ENCODE data around the gene TGFB1. TPM values are rescaled to one million over a fixed set of nuclear protein-coding genes. Genes with fewer than 3 reads are reported as not detected.
"Not testable (repeated sequence)": the region's sequence is repeated elsewhere in the genome, so short reads cannot be mapped to it uniquely, and the experiment has no call there.

Gene TGFB1
- polyA plus RNA-seq, 4 donors = 24.8 to 38.0 (median 32.2) TPM

DNA sequence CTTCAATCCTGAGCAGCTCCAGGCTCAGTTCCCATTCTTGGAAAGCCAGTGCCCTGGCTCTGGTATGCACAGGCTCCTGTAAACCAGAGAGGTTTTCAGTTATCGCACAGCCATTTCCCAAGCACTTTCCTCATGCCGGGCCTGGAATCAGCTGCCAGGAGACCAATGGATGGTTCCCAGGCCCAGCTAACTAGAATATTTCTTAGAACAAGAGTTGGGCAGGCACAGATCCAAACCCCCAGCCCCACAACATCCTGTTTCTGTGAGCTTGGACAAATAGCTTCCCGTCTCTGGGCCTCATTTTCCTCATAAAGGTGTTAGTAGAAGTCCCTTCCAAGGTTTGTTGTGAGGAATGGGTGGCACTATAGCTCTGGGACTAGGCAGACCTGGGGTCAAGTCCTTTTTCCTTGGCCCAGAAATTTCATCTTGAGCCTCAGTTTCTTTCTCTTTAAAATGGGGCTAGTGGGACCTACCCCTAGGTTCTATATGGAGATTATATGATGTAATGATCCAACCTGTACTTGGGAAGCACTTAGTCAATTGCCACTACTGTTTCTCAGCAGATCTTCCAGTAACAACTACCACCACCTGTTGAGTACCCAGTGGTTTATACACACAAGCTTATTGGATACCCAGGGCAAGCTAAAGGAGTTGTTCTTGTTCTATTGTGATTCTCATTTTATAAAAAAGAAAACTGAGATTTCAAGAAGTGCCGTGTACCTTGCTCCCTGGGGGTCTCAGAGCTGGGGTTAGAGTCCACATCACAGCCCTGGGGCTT, 48.8 kb downstream of the TGFB1 start:
- no peak for DNase-seq (ENCODE audit: low read depth in 4 of 4, low spot score in 3 of 4)

DNA sequence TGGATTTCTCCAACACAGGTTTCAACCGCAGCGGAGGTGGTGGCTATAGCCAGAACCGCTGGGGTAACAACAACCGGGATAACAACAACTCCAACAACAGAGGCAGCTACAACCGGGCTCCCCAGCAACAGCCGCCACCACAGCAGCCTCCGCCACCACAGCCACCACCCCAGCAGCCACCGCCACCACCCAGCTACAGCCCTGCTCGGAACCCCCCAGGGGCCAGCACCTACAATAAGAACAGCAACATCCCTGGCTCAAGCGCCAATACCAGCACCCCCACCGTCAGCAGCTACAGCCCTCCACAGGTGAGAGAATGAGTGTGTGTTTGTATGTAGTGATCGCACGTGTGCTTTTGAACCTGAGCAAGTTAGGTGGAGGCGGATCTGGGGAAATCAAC, 49.8 kb downstream of the TGFB1 start:
- no peak for DNase-seq (ENCODE audit: low read depth in 4 of 4, low spot score in 3 of 4)

DNA sequence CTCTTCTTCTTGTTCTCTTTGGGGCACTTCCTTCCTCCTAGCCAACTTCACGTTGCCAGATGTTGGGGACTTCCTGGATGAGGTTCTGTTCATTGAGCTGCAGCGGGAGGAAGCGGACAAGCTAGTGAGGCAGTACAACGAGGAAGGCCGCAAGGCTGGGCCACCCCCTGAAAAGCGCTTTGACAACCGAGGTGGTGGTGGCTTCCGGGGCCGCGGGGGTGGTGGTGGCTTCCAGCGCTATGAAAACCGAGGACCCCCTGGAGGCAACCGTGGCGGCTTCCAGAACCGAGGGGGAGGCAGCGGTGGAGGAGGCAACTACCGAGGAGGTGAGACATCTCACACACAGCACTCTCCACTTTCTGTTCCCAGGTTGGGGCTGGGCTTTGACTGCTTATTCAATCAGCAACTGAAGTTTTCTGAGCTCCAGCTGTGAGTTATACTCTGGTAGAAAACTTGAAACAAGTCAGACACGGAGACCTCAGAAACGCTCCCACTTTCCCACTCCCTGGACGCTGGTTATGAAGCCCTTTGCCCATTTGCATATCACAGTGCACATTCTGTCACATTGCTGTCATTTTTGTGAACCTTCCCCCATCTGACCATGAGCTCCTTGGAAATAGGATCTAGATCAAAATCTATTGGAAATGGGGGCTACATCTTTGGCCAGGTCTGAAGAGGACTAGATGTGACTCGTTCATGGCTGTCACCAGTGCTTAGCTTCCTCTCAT, 50.9 kb downstream of the TGFB1 start:
- no peak for DNase-seq (ENCODE audit: low read depth in 4 of 4, low spot score in 3 of 4)

DNA sequence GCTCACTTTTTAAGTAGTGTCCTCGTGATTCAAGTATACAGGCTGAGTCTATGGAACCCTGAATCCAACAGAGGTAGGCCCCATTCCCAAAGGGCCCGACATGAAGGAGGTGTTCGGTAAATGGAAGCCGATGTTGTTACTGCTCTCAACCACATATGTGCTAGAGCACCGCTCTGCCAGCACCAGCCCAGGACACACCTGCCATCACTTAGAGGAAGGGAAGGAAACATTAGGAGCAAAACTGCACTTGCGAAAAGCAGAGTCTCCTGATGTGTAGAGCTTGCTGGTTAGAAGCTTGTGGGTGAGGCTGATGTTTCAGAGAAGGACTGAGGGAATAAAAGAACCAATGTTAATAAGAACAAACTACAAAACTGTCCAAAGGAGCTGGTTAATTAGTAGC, 53.2 kb downstream of the TGFB1 start:
- DNase-seq (ENCODE audit: low read depth in 4 of 4, low spot score in 3 of 4) = no peak

DNA sequence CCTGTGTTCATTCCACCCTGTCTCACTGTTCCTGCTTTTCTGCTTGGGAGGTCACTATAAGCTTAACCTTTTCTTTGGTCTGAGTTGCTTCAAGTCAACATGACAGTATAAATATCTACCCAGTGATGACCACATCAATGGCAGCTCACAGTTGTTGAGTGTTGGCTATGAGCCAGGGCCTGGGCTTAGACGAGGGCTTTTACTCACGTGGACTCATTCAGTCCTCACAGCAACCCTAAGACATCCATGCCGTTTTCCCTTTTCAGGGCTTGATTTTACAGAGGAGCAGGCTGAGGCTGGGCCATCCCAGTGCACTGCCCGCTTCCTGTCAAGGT, 54.0 kb downstream of the TGFB1 start:
- no peak for DNase-seq (ENCODE audit: low read depth in 4 of 4, low spot score in 3 of 4)

DNA sequence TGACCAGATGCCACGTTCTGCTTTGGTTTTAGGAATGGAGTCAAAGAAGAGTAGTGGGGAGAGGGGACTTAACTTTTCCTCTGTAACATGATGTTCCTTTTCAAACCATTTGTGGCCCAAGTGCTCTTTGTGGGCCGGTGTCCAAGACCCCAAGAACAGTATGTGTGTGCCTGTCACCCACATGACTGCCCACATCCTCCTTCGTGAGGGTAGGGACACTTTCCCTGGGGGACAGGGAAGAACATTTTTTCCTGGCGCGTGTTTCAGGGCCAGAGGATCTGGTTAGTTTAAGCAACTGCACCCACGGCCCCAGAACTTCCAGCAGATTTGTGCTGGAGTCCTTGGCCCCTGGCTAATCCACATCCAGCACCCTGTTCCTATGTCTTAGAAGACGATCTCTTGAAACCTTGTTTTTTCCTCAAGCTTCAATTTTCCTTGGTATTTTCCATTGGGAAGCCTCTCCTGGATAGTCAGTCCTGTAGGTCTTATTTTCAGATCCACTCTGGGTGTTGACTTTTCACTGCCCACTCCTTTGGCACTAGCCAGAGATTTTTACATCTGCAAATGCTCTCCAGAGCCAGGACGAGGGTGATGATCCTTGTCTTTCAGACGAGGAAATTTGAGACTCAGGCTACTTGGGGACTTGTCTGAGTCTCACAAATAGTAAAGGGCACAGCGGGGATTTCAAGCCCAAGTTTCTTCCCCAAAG, 54.5 kb downstream of the TGFB1 start:
- no peak for DNase-seq (ENCODE audit: low read depth in 4 of 4, low spot score in 3 of 4)

DNA sequence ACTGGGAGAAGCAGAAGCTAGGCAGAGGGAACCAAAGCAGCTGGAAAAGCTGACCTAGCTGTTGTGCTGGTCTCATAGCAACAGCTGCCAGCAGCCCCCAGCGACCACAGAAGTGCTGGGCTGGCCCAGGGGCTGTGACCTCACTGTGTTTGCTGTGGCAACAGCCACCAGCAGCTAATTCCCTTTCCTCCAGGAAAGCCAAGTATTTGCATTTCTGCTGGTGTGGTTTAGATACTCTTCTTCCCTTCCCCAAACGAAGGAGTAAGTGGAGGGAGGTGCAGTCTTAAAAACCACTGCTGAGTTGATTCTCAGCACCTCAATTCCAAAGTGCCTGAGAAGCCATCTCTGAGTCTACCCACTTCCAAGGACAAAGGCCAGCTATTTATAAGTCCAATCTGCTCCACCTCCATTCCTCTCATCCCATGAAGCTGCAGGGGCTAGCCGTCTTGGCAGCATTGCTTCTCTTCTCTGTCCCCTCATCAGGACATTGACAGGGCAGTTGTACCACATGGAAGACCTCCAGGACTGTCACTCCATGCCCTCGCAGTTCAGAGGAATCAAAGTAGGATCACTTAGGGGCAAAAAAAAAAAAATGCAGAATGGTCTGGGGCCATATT, 55.3 kb downstream of the TGFB1 start:
- no peak for DNase-seq (ENCODE audit: low read depth in 4 of 4, low spot score in 3 of 4)

DNA sequence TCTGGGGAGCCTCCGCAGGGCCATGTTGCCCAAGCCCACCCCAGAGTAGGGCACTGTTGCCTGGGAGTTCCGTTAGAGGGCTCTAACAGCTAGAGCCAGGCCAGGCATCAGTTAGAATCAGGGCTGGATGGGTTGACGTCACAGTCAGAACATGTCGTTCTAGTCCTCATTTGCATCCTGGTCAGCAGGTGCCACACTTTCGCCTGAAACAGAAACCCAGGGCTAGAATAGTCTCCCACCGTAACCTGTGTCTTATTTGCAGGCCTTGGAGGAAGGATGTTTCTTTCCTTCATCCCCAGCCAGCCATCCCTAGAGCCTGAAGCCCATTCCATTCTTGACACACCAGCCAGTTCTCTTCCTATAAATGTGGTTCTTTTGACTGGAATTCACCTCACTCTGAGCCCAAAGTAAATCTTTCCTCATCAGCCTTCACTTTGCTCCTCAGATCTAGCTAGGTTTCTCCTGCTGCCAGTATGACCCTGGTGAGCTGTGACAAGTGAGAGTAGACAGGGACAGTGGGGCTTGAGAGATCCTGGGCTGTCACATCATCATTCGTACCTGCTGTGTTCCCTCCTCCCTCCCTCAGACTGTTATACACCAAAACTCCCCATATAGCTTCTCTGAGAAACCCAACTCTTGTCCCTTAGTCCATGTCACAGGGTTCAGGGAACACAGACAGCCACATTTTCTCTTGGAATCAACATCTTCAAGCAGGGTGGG, 55.9 kb downstream of the TGFB1 start:
- no peak for DNase-seq (ENCODE audit: low read depth in 4 of 4, low spot score in 3 of 4)

DNA sequence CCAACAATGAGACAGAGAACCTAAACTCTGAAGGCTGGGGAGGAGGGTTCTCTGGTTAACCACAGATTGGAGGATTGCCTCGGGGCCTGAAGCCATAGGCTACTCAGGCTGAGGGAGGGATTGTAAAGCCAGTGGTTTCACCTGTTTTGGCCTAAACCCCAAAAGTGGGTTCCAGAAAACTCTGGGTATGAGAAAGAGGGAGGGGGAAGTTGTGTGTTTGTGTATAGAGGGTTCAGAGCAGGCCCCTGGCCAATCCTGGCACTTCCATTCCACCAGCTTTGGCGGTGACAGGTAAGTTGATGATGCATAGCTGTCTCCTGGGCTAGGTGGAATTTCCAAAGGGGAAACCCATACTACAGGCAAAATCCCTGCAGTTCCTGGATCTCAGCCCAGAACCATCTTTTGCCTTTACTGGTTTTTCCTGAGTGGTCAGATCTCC, 57.3 kb downstream of the TGFB1 start:
- no peak for DNase-seq (ENCODE audit: low read depth in 4 of 4, low spot score in 3 of 4)

DNA sequence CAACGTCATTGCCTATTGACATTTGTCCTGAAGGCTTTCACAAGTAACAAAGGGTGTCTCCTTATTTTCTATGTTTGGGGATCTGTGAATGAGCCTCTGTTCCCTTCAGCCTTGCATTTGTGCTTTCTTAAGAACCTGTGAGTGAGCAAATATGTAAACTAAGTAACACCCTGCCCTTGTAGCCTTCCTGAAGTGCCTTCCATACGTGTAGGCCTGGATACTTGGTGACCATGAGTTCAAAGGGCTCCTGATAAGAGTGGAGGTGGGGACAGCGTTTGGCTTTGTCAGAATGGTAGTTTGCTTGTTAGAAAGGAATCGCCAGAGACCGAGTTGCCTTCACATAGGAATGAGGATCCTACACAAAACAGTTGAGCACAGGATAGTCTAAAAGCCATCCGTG, 58.2 kb downstream of the TGFB1 start:
- no peak for DNase-seq (ENCODE audit: low read depth in 4 of 4, low spot score in 3 of 4)

DNA sequence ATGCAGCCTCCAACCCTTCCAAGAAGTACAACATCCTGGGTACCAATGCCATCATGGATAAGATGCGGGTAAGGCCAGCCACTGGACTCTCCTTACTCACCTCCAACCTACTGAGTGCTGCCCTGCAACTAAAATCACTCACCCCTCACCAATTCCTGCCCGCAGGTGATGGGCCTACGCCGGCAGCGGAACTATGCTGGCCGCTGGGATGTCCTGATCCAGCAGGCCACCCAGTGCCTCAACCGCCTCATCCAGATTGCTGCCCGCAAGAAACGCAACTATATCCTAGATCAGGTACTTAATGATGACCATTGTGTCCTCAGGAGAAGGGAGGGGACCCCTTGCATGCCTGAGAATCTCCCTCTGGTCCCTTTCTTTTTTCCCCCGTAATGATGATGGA, 59.3 kb downstream of the TGFB1 start:
- no peak for DNase-seq (ENCODE audit: low read depth in 4 of 4, low spot score in 3 of 4)

DNA sequence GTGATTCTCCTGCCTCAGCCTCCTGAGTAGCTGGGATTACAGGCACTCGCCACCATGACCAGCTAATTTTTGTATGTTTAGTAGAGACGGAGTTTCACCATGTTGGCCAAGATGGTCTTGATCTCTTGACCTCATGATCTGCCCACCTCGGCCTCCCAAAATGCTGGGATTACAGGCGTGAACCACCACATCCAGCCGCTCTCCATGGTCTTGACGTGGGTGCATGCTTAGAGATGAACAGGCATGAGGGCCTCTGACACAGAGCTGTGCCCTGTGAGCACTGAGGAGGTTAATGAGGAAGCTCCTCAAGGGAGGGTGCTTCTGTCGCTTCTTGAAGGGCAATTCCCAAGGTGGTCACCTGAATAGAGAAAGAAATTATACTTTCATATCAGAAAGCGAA, 63.9 kb downstream of the TGFB1 start:
- not testable (repeated sequence) for DNase-seq (ENCODE audit: low read depth in 4 of 4, low spot score in 3 of 4)

DNA sequence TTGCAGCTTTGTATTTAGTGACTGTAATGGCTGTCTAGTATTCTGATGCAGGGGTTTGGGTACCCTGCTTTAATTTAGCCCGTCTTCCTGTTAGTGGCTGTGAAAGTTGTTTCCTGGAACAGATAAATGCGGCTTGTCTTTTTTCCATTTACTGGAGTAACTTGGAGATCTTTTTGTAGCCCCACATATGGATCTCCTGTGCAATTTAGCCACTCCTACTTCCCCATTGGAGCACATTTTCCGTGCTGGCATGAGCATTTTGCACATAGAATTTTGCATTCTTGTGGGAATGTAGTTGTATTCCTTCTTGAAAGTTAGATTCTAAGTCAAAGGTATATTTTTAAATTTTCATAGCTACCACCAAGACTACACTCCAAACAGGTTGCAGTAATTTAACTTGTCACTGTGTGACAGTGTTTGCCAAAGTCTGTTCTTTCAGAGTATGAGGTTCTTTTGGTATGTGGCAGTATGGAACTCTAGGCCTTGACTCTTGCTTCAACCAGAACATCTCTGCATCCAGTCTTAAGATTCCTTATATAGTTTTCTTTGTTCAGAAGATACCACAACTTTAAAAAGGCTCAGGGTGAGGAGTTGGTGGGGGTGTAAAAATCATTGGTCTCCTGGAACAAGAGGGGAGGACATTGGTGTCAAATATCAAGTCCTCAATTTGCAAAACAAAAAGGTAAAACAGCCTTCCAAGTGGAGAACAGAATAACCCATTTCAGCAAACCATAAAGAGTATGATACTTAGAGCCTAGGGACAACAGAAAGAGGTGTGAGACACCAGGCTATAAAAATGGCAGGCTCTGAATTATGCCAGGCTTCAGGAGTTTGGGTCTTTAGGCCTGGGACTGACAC, 64.8 kb downstream of the TGFB1 start:
- DNase-seq (ENCODE audit: low read depth in 4 of 4, low spot score in 3 of 4) = no peak

Other genes with a start within 250 kb of the TGFB1 start
- gene CYP2F1, start 239.5 kb downstream of the TGFB1 start, polyA plus RNA-seq (ENCODE audit: insufficient read length in 4 of 4) = under 1 TPM in 1 of 4 donors, not detected in 3; 0.38 TPM
- gene CYP2S1, start 160.7 kb downstream of the TGFB1 start, polyA plus RNA-seq (ENCODE audit: insufficient read length in 4 of 4) = under 1 TPM; 0.25 to 0.76 (median 0.46) TPM
- 10 to 100 TPM; 30.0 to 55.5 (median 35.7) TPM for gene AXL, start 134.7 kb downstream of the TGFB1 start, polyA plus RNA-seq (ENCODE audit: insufficient read length in 4 of 4)
- 100 to 1,000 TPM; 188 to 209 (median 204) TPM for gene HNRNPUL1, start 89.5 kb downstream of the TGFB1 start, polyA plus RNA-seq (ENCODE audit: insufficient read length in 4 of 4)
- gene CCDC97, start 43.8 kb downstream of the TGFB1 start, polyA plus RNA-seq (ENCODE audit: insufficient read length in 4 of 4) = 10 to 100 TPM; 30.6 to 35.1 (median 33.3) TPM
- 10 to 100 TPM in 1 of 4 donors, 1 to 10 TPM in 3; 4.7 to 11.0 (median 7.0) TPM for gene B9D2, start 10.2 kb upstream of the TGFB1 start, polyA plus RNA-seq (ENCODE audit: insufficient read length in 4 of 4)
- 10 to 100 TPM in 3 of 4 donors, 1 to 10 TPM in 1; 6.5 to 27.9 (median 12.8) TPM for gene TMEM91, start 22.6 kb upstream of the TGFB1 start, polyA plus RNA-seq (ENCODE audit: insufficient read length in 4 of 4)
- 10 to 100 TPM in 3 of 4 donors, 1 to 10 TPM in 1; 8.3 to 20.2 (median 14.2) TPM for gene EXOSC5, start 43.4 kb upstream of the TGFB1 start, polyA plus RNA-seq (ENCODE audit: insufficient read length in 4 of 4)
- gene BCKDHA, start 43.9 kb upstream of the TGFB1 start, polyA plus RNA-seq (ENCODE audit: insufficient read length in 4 of 4) = 10 to 100 TPM; 17.8 to 46.3 (median 30.7) TPM
- 1 to 10 TPM; 2.6 to 5.7 (median 3.5) TPM for gene B3GNT8, start 73.5 kb upstream of the TGFB1 start, polyA plus RNA-seq (ENCODE audit: insufficient read length in 4 of 4)
- gene DMAC2, start 86.0 kb upstream of the TGFB1 start, polyA plus RNA-seq (ENCODE audit: insufficient read length in 4 of 4) = 10 to 100 TPM; 37.2 to 65.0 (median 54.2) TPM
- gene ERICH4, start 89.2 kb upstream of the TGFB1 start, polyA plus RNA-seq (ENCODE audit: insufficient read length in 4 of 4) = 1 to 10 TPM in 3 of 4 donors, under 1 TPM in 1; 0.14 to 5.2 (median 3.4) TPM
- 1 to 10 TPM in 3 of 4 donors, under 1 TPM in 1; 0.87 to 2.5 (median 1.3) TPM for gene CEACAM21, start 222.2 kb upstream of the TGFB1 start, polyA plus RNA-seq (ENCODE audit: insufficient read length in 4 of 4)